GM12878 (cell line): ENCODE measurements around the gene PLXNB2.

Experiments used
- ATF3 ChIP-seq: IDR thresholded peaks from 2 replicates; pipeline ENCODE4 v1.6.1; 2011; ENCODE audit warnings: low read depth, mild to moderate bottlenecking, low read length, moderate library complexity, borderline replicate concordance; ENCODE audit errors: extremely low read depth
- CBX5 ChIP-seq: sonication (generic); IDR thresholded peaks from 2 replicates; pipeline ENCODE4 v1.6.1; 2016; ENCODE audit warnings: low read depth, moderate library complexity, mild to moderate bottlenecking, inconsistent platforms
- CEBPB ChIP-seq, 2 experiments: fragments of 150-350 bp in 1 of 2; IDR thresholded peaks; 2 replicates each; pipeline ENCODE4 v1.6.1; 2012 to 2014; ENCODE audit warnings: low read depth in 2 of 2, low read length in 2 of 2, borderline replicate concordance in 1 of 2, inconsistent platforms in 1 of 2
- CTCF ChIP-seq, 3 experiments: IDR thresholded peaks in 2 of 3; conservative IDR thresholded peaks in 1 of 3; 2 replicates each; pipeline ENCODE4 v1.5.1; 2011; ENCODE audit warnings: low read depth in 3 of 3, low read length in 3 of 3, mild to moderate bottlenecking in 3 of 3, control low read depth in 2 of 3, moderate library complexity in 2 of 3, inconsistent platforms in 1 of 3, mixed read lengths in 1 of 3; ENCODE audit not compliant: control insufficient read depth in 2 of 3, insufficient read depth in 1 of 3; ENCODE audit errors: extremely low read depth in 1 of 3
- CUX1 ChIP-seq: IDR thresholded peaks from 2 replicates; pipeline ENCODE4 v1.6.1; 2012; ENCODE audit warnings: improper control_type of control experiment, low read depth, low read length; ENCODE audit not compliant: insufficient replicate concordance
- ELK1 ChIP-seq: IDR thresholded peaks from 2 replicates; pipeline ENCODE4 v1.6.1; 2012; ENCODE audit warnings: low read depth, low read length, improper control_type of control experiment
- EZH2 ChIP-seq: IDR thresholded peaks from 2 replicates; pipeline ENCODE4 v1.6.1; 2012; ENCODE audit warnings: low read depth, mild to moderate bottlenecking, control low read depth, inconsistent platforms, low read length, borderline replicate concordance; ENCODE audit not compliant: control insufficient read depth
- PRDM15 ChIP-seq: fragments of 450-650 bp; formaldehyde crosslinking; IDR thresholded peaks from 2 replicates; pipeline ENCODE4 v1.4.0; 2020; ENCODE audit warnings: mild to moderate bottlenecking, moderate library complexity
- SIN3A ChIP-seq: IDR thresholded peaks from 2 replicates; pipeline ENCODE4 v1.6.1; 2012; ENCODE audit warnings: low read depth, low read length, improper control_type of control experiment
- SMC3 ChIP-seq: IDR thresholded peaks from 2 replicates; pipeline ENCODE4 v1.6.1; 2011; ENCODE audit warnings: low read length, improper control_type of control experiment, borderline replicate concordance
- SREBF1 ChIP-seq: IDR thresholded peaks from 2 replicates; pipeline ENCODE4 v1.6.1; 2012; ENCODE audit warnings: mild to moderate bottlenecking, low read length
- STAT1 ChIP-seq: fragments of 450-650 bp; conservative IDR thresholded peaks from 2 replicates; pipeline ENCODE4 v1.6.1; 2014; ENCODE audit warnings: antibody characterized with exemption, mild to moderate bottlenecking
- ZSCAN29 ChIP-seq: fragments of 450-650 bp; IDR thresholded peaks from 2 replicates; pipeline ENCODE4 v1.6.1; 2017; ENCODE audit warnings: mild to moderate bottlenecking, moderate library complexity
- ZZZ3 ChIP-seq: IDR thresholded peaks from 2 replicates; pipeline ENCODE4 v1.6.1; 2011; ENCODE audit warnings: low read depth; ENCODE audit not compliant: control insufficient read depth, insufficient read length

- no peak for TF ChIP-seq CTCF (IDR thresholded peaks at IDR 0.05 in 2 of 3, conservative IDR thresholded peaks at IDR 0.05 in 1 of 3; ENCODE audit: control insufficient read depth in 2 of 3, extremely low read depth in 1 of 3, insufficient read depth in 1 of 3, low read depth in 3 of 3, low read length in 3 of 3)
- TF ChIP-seq ZZZ3, result no peak
- no peak for TF ChIP-seq CBX5
- TF ChIP-seq SIN3A, result no peak
- TF ChIP-seq ZSCAN29, result no peak
- TF ChIP-seq SMC3, result no peak
- TF ChIP-seq PRDM15, result no peak
- no peak for TF ChIP-seq ELK1
- no peak for TF ChIP-seq EZH2
- no peak for TF ChIP-seq CEBPB (IDR thresholded peaks at IDR 0.05; ENCODE audit: borderline replicate concordance in 1 of 2, low read depth in 2 of 2, low read length in 2 of 2)
- TF ChIP-seq CUX1, result no peak
- no peak for TF ChIP-seq STAT1
- no peak for TF ChIP-seq SREBF1
- no peak for TF ChIP-seq ATF3
Observed at GRCh38 chr22:50296658-50297490, 10.6 kb downstream of the PLXNB2 start.
